Neural cell (in vitro differentiated cells): ENCODE data around the gene VIT. TPM values are rescaled to one million over a fixed set of nuclear protein-coding genes. Genes with fewer than 3 reads are reported as not detected.

Source experiments
- H2AFZ ChIP-seq: fragments of 200-600, 300-800 bp; sonication (generic), shearing (Covaris generic); 2 replicates; pipeline ENCODE4 v1.6.0; 2014; ENCODE audit warnings: low read depth, mild to moderate bottlenecking, antibody characterized with exemption, low read length, moderate library complexity
- H3F3A ChIP-seq: fragments of 200-600 bp; shearing (Covaris generic); 2 replicates; pipeline ENCODE4 v1.6.1; 2016; ENCODE audit warnings: mild to moderate bottlenecking, moderate library complexity, mixed read lengths, antibody characterized with exemption, low read length; ENCODE audit not compliant: insufficient read depth, poor library complexity, severe bottlenecking
- H3K27ac ChIP-seq: fragments of 200-600, 300-800 bp; sonication (generic), shearing (Covaris generic); 2 replicates; pipeline ENCODE4 v1.5.1; 2014; ENCODE audit warnings: mild to moderate bottlenecking, low read length, moderate library complexity
- H3K27me3 ChIP-seq: fragments of 300-800, 200-600 bp; sonication (generic), shearing (Covaris generic); 2 replicates; pipeline ENCODE4 v1.6.0; 2014; ENCODE audit warnings: mild to moderate bottlenecking, low read depth, low read length, moderate library complexity; ENCODE audit not compliant: insufficient read depth
- H3K36me3 ChIP-seq: fragments of 300-800, 200-600 bp; sonication (generic), shearing (Covaris generic); 2 replicates; pipeline ENCODE4 v1.5.1; 2014; ENCODE audit warnings: mild to moderate bottlenecking, antibody characterized with exemption, low read length, moderate library complexity; ENCODE audit not compliant: insufficient read depth
- H3K4me2 ChIP-seq: fragments of 300-800, 200-600 bp; sonication (generic), shearing (Covaris generic); 2 replicates; pipeline ENCODE4 v1.6.0; 2014; ENCODE audit warnings: mild to moderate bottlenecking, low read length
- H3K4me3 ChIP-seq: fragments of 300-800, 200-600 bp; sonication (generic), shearing (Covaris generic); 2 replicates; pipeline ENCODE4 v1.5.1; 2014; ENCODE audit warnings: mild to moderate bottlenecking, low read length, moderate library complexity
- H3K79me2 ChIP-seq: fragments of 200-600 bp; shearing (Covaris generic); replicated peaks from 2 replicates; pipeline ENCODE4 v1.6.0; 2014; ENCODE audit warnings: mild to moderate bottlenecking, low read length, moderate library complexity; ENCODE audit not compliant: insufficient read depth
- H3K9ac ChIP-seq: fragments of 300-800, 200-600 bp; sonication (generic), shearing (Covaris generic); 2 replicates; pipeline ENCODE4 v1.6.1; 2016; ENCODE audit warnings: mild to moderate bottlenecking, low read length, mixed read lengths
- H3K9me2 ChIP-seq: fragments of 200-600 bp; shearing (Covaris generic); 2 replicates; pipeline ENCODE4 v1.6.1; 2016; ENCODE audit warnings: mild to moderate bottlenecking, low read length, mixed read lengths; ENCODE audit not compliant: insufficient read depth
- H3K9me3 ChIP-seq: fragments of 200-600, 300-800 bp; sonication (generic), shearing (Covaris generic); 2 replicates; pipeline ENCODE4 v1.6.1; 2016; ENCODE audit warnings: mild to moderate bottlenecking, mixed run types, low read length, moderate library complexity, mixed read lengths
- H4K20me1 ChIP-seq: fragments of 200-600 bp; shearing (Covaris generic); 2 replicates; pipeline ENCODE4 v1.6.1; 2016; ENCODE audit warnings: mild to moderate bottlenecking, mixed run types; ENCODE audit not compliant: insufficient read depth
- CTCF ChIP-seq: fragments of 450-650 bp; IDR thresholded peaks from 2 replicates; pipeline ENCODE4 v1.5.1; 2014; ENCODE audit warnings: antibody characterized with exemption, mild to moderate bottlenecking, moderate library complexity; ENCODE audit not compliant: poor library complexity, severe bottlenecking
- EP300 ChIP-seq: fragments of 450-650 bp; conservative IDR thresholded peaks from 2 replicates; pipeline ENCODE4 v1.6.1; 2014; ENCODE audit warnings: antibody characterized with exemption, mild to moderate bottlenecking, moderate library complexity; ENCODE audit not compliant: poor library complexity, severe bottlenecking
- EZH2 ChIP-seq: fragments of 200-600, 300-800 bp; shearing (Covaris generic), sonication (generic); IDR thresholded peaks from 2 replicates; pipeline ENCODE4 v1.6.1; 2014; ENCODE audit warnings: antibody characterized with exemption, low read length, borderline replicate concordance, mild to moderate bottlenecking; ENCODE audit not compliant: insufficient read depth, poor library complexity, severe bottlenecking
- MXI1 ChIP-seq: fragments of 450-650 bp; conservative IDR thresholded peaks from 2 replicates; pipeline ENCODE4 v1.6.1; 2014; ENCODE audit warnings: antibody characterized with exemption, mild to moderate bottlenecking; ENCODE audit not compliant: poor library complexity, severe bottlenecking
- POLR2AphosphoS5 ChIP-seq: IDR thresholded peaks from 2 replicates; pipeline ENCODE4 v1.6.1; 2012
- RAD21 ChIP-seq: fragments of 450-650 bp; conservative IDR thresholded peaks from 2 replicates; pipeline ENCODE4 v1.6.1; 2014; ENCODE audit warnings: antibody characterized with exemption, mild to moderate bottlenecking, moderate library complexity
- REST ChIP-seq: IDR thresholded peaks from 2 replicates; pipeline ENCODE4 v1.6.1; 2012; ENCODE audit warnings: borderline replicate concordance
- SMC3 ChIP-seq: fragments of 450-650 bp; conservative IDR thresholded peaks from 2 replicates; pipeline ENCODE4 v1.6.1; 2014; ENCODE audit warnings: antibody characterized with exemption, mild to moderate bottlenecking, moderate library complexity; ENCODE audit not compliant: poor library complexity
- TAF1 ChIP-seq: IDR thresholded peaks from 2 replicates; pipeline ENCODE4 v1.6.1; 2012; ENCODE audit warnings: low read depth
- polyA plus RNA-seq: library from polyadenylated mRNA; depleted of rRNA; stranded (reverse); fragments of >200 nt; gene quantifications from 2 replicates; pipeline ENCODE4 v1.2.3, GENCODE V29; 2014

VIT gene
- polyA plus RNA-seq, 1 donor from 2014 or later, result not detected

- no peak overlapping the region for H3K9ac ChIP-seq
- no peaks in the 10 kb centered on the region for H3F3A ChIP-seq
- H3K27ac ChIP-seq, result no peak overlapping the region
- no peaks in the 10 kb centered on the region for H3K9me3 ChIP-seq
- no peak overlapping the region for H2AFZ ChIP-seq
- no peak overlapping the region for H3K4me3 ChIP-seq
- H3K9me2 ChIP-seq, result no peaks in the 10 kb centered on the region
- no peak overlapping the region for H3K4me2 ChIP-seq
- no peaks in the 10 kb centered on the region for H4K20me1 ChIP-seq
- no peaks in the 10 kb centered on the region for H3K79me2 ChIP-seq
- TF ChIP-seq REST (no peak), EZH2 (no peak), MXI1 (no peak), CTCF (no peak), RAD21 (no peak), EP300 (no peak), SMC3 (no peak), TAF1 (no peak), POLR2AphosphoS5 (no peak)
- no peaks in the 10 kb centered on the region for H3K27me3 ChIP-seq
- no peaks in the 10 kb centered on the region for H3K36me3 ChIP-seq
Measured at GRCh38 chr2:36802952-36803351, 106.4 kb downstream of the VIT start.

- H4K20me1 ChIP-seq, result no peaks in the 10 kb centered on the region
- H3K9me3 ChIP-seq, result no peaks in the 10 kb centered on the region
- H3K79me2 ChIP-seq, result no peaks in the 10 kb centered on the region
- no peak overlapping the region for H3K27ac ChIP-seq
- H3K9ac ChIP-seq, result no peak overlapping the region
- H3K4me2 ChIP-seq, result no peak overlapping the region
- no peaks in the 10 kb centered on the region for H3K27me3 ChIP-seq
- H3K4me3 ChIP-seq, result no peak overlapping the region
- H3K9me2 ChIP-seq, result no peaks in the 10 kb centered on the region
- H2AFZ ChIP-seq, result no peak overlapping the region
- H3F3A ChIP-seq, result no peaks in the 10 kb centered on the region
- no peaks in the 10 kb centered on the region for H3K36me3 ChIP-seq
- no peak for TF ChIP-seq MXI1
Measured at GRCh38 chr2:36805635-36806224, 109.2 kb downstream of the VIT start.
